Keratinocyte (primary cell): ENCODE results near the gene TMEM94. TPM values are rescaled to one million over a fixed set of nuclear protein-coding genes. Genes with fewer than 3 reads are reported as not detected.

ENCODE experiments used
- DNase-seq: peaks from one replicate; pipeline ENCODE4 v3.0.0-alpha.2; 2011; ENCODE audit warnings: low read depth, missing footprints, low spot score
- FAIRE-seq: peaks from 2 replicates; lab custom pipeline; 2011; peaks lifted over from hg19 to GRCh38; lab: Jason Lieb, UNC
- H2AFZ ChIP-seq: 2 replicates; pipeline ENCODE4 v1.6.0; 2012; ENCODE audit warnings: low read length, control low read depth, inconsistent platforms; ENCODE audit not compliant: control insufficient read depth
- H3K27ac ChIP-seq: 2 replicates; pipeline ENCODE4 v1.5.1; 2011; ENCODE audit warnings: low read length; ENCODE audit not compliant: control insufficient read depth, insufficient read depth
- H3K27me3 ChIP-seq: 3 replicates; pipeline ENCODE4 v1.6.0; 2011; ENCODE audit warnings: low read length; ENCODE audit not compliant: control insufficient read depth, insufficient read depth; ENCODE audit errors: extremely low read depth
- H3K36me3 ChIP-seq, 2 experiments: 2 replicates in 1 of 2; 3 replicates in 1 of 2; pipeline ENCODE4 v1.5.1; 2011; ENCODE audit warnings: low read length in 2 of 2, mild to moderate bottlenecking in 1 of 2; ENCODE audit not compliant: control insufficient read depth in 2 of 2, insufficient read depth in 2 of 2; ENCODE audit errors: extremely low read depth in 1 of 2
- H3K4me1 ChIP-seq: 3 replicates; pipeline ENCODE4 v1.5.1; 2011; ENCODE audit warnings: low read length; ENCODE audit not compliant: control insufficient read depth, insufficient read depth; ENCODE audit errors: extremely low read depth
- H3K4me2 ChIP-seq: 3 replicates; pipeline ENCODE4 v1.6.0; 2011; ENCODE audit warnings: low read depth, low read length; ENCODE audit not compliant: control insufficient read depth, insufficient read depth; ENCODE audit errors: extremely low read depth
- H3K4me3 ChIP-seq, 3 experiments: fragments of 200-600 bp in 1 of 3; sonication (generic) in 1 of 3; 2 replicates in 2 of 3; 3 replicates in 1 of 3; pipeline ENCODE4 v1.5.1; 2011 to 2016; ENCODE audit warnings: low read length in 3 of 3, mild to moderate bottlenecking in 3 of 3, control low read depth in 2 of 3, inconsistent platforms in 1 of 3, low read depth in 1 of 3, mixed read lengths in 1 of 3, mixed run types in 1 of 3, moderate library complexity in 1 of 3; ENCODE audit not compliant: control insufficient read depth in 2 of 3, insufficient read depth in 2 of 3; ENCODE audit errors: extremely low read depth in 1 of 3
- H3K79me2 ChIP-seq: 2 replicates; pipeline ENCODE4 v1.6.0; 2012; ENCODE audit warnings: low read length; ENCODE audit not compliant: control insufficient read depth, insufficient read depth
- H3K9ac ChIP-seq: 3 replicates; pipeline ENCODE4 v1.6.0; 2011; ENCODE audit warnings: low read length; ENCODE audit not compliant: control insufficient read depth, insufficient read depth; ENCODE audit errors: extremely low read depth
- H3K9me1 ChIP-seq: 3 replicates; pipeline ENCODE4 v1.6.0; 2011; ENCODE audit warnings: low read length; ENCODE audit not compliant: control insufficient read depth, insufficient read depth; ENCODE audit errors: extremely low read depth
- H3K9me3 ChIP-seq: 2 replicates; pipeline ENCODE4 v1.5.1; 2012; ENCODE audit warnings: low read depth, low read length; ENCODE audit not compliant: control insufficient read depth
- H4K20me1 ChIP-seq: 3 replicates; pipeline ENCODE4 v1.6.0; 2011; ENCODE audit warnings: low read length; ENCODE audit not compliant: control insufficient read depth, insufficient read depth; ENCODE audit errors: extremely low read depth
- CTCF ChIP-seq, 3 experiments: IDR thresholded peaks in 1 of 3; conservative IDR thresholded peaks in 1 of 3; optimal IDR thresholded peaks in 1 of 3; 2 replicates in 2 of 3; 3 replicates in 1 of 3; pipeline versions ENCODE3 to v1.5.1; 2011; ENCODE audit warnings: low read length in 3 of 3, mild to moderate bottlenecking in 3 of 3, moderate library complexity in 2 of 3, control low read depth in 1 of 3, inconsistent platforms in 1 of 3; ENCODE audit not compliant: insufficient read depth in 2 of 3; ENCODE audit errors: extremely low read depth in 1 of 3
- EZH2 ChIP-seq: IDR thresholded peaks from one replicate; pipeline ENCODE4 v1.6.1; 2012; ENCODE audit warnings: inconsistent platforms, mild to moderate bottlenecking, low read length, moderate library complexity
- dilution Hi-C: fragments of 300-500 bp; cut with MboI; formaldehyde crosslinking; loops from one replicate; pipeline ENCODE4 v1.7.0; 2020; ENCODE audit warnings: low sequenced_read_pairs; ENCODE audit not compliant: extremely low pct_ligation_motif_present
- polyA plus RNA-seq, 5 experiments: library from polyadenylated mRNA; depleted of rRNA in 3 of 5; stranded (reverse) in 3 of 5; stranded (forward) in 1 of 5; unstranded in 1 of 5; fragments of >200 nt; gene quantifications; 1 replicate in 1 of 5; 2 replicates in 3 of 5; 3 replicates in 1 of 5; pipeline versions ENCODE4 v1.2.1 to v1.2.3, GENCODE V29; 2011 to 2012; ENCODE audit warnings: missing spikeins in 2 of 5, low read depth in 1 of 5, low replicate concordance in 1 of 5

The TMEM94 gene
- polyA plus RNA-seq, 1 donor (not counting 4 experiments of a cell fraction or from before 2014, with no cell fraction given), result 13.6 TPM

GRCh38 chr17:75494326-75494877 lies 38.0 kb downstream of the TMEM94 start:
- no peaks in the 10 kb centered on the region for H3K27me3 ChIP-seq
- no peaks in the 10 kb centered on the region for H3K4me1 ChIP-seq
- dilution Hi-C loops, result no loop called here
- no peaks in the 10 kb centered on the region for H4K20me1 ChIP-seq
- no peak overlapping the region for H3K4me3 ChIP-seq
- DNase-seq, result no peak
- H3K9ac ChIP-seq, result no peak overlapping the region
- H3K4me2 ChIP-seq, result no peak overlapping the region
- peaks cover 8 to 11% of the 10 kb centered on the region in 2 experiments for H3K36me3 ChIP-seq
- no peak overlapping the region for H2AFZ ChIP-seq
- no peak for TF ChIP-seq CTCF (optimal IDR thresholded peaks at IDR 0.05 in 1 of 3, IDR thresholded peaks at IDR 0.05 in 1 of 3, conservative IDR thresholded peaks at IDR 0.05 in 1 of 3; ENCODE audit: extremely low read depth in 1 of 3, insufficient read depth in 2 of 3, low read length in 3 of 3)
- H3K79me2 ChIP-seq, result no peaks in the 10 kb centered on the region
- H3K9me1 ChIP-seq, result no peaks in the 10 kb centered on the region
- no peaks in the 10 kb centered on the region for H3K9me3 ChIP-seq
- no peak for FAIRE-seq
- no peak overlapping the region for H3K27ac ChIP-seq

- no peak for FAIRE-seq
- Histone ChIP-seq H3K4me1 (no peaks in the 10 kb centered on the region), H3K9ac (no peak overlapping the region), H3K9me3 (no peaks in the 10 kb centered on the region), H3K9me1 (no peaks in the 10 kb centered on the region), H3K27me3 (no peaks in the 10 kb centered on the region), H2AFZ (no peak overlapping the region), H3K36me3 (peaks cover 10 to 15% of the 10 kb centered on the region in 2 experiments), H3K4me2 (no peak overlapping the region), H4K20me1 (no peaks in the 10 kb centered on the region), H3K79me2 (no peaks in the 10 kb centered on the region), H3K4me3 (no peak overlapping the region), H3K27ac (no peak overlapping the region)
- DNase-seq, result no peak
- no peak for TF ChIP-seq CTCF (optimal IDR thresholded peaks at IDR 0.05 in 1 of 3, IDR thresholded peaks at IDR 0.05 in 1 of 3, conservative IDR thresholded peaks at IDR 0.05 in 1 of 3; ENCODE audit: extremely low read depth in 1 of 3, insufficient read depth in 2 of 3, low read length in 3 of 3)
- TF ChIP-seq EZH2, result no peak
- dilution Hi-C loops, result no loop called here
Measured at GRCh38 chr17:75496005-75496404, 39.6 kb downstream of the TMEM94 start.
